Keratinocyte (primary cell): ENCODE data around the gene TCERG1.

ENCODE experiments used
- CTCF ChIP-seq, 3 experiments: IDR thresholded peaks in 1 of 3; conservative IDR thresholded peaks in 1 of 3; optimal IDR thresholded peaks in 1 of 3; 2 replicates in 2 of 3; 3 replicates in 1 of 3; pipeline versions ENCODE3 to v1.5.1; 2011; ENCODE audit warnings: low read length in 3 of 3, mild to moderate bottlenecking in 3 of 3, moderate library complexity in 2 of 3, control low read depth in 1 of 3, inconsistent platforms in 1 of 3; ENCODE audit not compliant: insufficient read depth in 2 of 3; ENCODE audit errors: extremely low read depth in 1 of 3
- EZH2 ChIP-seq: IDR thresholded peaks from one replicate; pipeline ENCODE4 v1.6.1; 2012; ENCODE audit warnings: inconsistent platforms, mild to moderate bottlenecking, low read length, moderate library complexity

GRCh38 chr5:146458894-146459293, 11.8 kb downstream of the TCERG1 start:
- TF ChIP-seq CTCF (optimal IDR thresholded peaks at IDR 0.05 in 1 of 3, IDR thresholded peaks at IDR 0.05 in 1 of 3, conservative IDR thresholded peaks at IDR 0.05 in 1 of 3; ENCODE audit: extremely low read depth in 1 of 3, insufficient read depth in 2 of 3, low read length in 3 of 3): no peak
- TF ChIP-seq EZH2: no peak
